ENCODE data around the gene ANKRD34A.

DNA sequence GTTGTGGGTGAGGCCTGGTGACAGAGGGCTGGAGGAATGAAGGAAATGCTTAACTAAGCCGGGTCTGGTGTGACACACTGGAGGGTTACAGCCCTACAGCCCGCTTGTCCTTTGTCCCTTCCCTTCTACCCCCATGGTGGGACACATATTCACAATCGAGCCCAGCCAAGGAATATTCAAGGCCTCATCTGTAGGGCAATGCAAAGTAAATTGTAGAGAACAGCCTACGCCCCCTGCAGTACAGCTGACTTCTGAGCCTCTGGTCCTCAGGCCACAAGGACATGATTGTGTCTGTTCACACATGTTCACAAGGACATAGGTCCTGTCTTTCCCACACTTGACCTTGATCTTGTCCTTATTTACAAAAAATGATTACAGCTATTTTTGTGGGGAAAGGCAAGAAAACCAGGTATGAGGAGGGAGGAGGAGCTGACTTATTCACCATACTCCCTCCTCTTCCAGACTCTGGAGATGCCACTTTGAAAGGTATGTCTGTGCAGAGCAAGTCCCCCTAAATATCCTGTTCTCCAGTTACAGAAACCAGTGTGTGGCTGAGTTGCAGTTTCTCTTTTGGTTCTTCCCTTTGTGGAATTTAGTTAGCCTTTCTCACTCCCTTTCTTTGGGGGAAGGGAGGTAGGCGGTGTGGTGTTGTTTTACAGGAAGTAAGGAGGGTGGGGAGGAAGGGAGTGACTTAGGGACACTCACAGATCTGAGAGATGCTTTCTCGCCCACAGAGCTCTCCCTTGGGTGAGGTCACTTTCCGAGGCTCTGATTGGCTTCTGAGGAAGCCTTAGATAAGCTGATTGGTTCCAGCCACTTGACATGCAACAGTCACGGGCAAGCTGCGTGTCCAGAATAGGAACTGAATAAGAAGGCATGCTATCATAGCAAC, 14.7 kb upstream of the ANKRD34A start:
- TF ChIP-seq, protein P1, sequence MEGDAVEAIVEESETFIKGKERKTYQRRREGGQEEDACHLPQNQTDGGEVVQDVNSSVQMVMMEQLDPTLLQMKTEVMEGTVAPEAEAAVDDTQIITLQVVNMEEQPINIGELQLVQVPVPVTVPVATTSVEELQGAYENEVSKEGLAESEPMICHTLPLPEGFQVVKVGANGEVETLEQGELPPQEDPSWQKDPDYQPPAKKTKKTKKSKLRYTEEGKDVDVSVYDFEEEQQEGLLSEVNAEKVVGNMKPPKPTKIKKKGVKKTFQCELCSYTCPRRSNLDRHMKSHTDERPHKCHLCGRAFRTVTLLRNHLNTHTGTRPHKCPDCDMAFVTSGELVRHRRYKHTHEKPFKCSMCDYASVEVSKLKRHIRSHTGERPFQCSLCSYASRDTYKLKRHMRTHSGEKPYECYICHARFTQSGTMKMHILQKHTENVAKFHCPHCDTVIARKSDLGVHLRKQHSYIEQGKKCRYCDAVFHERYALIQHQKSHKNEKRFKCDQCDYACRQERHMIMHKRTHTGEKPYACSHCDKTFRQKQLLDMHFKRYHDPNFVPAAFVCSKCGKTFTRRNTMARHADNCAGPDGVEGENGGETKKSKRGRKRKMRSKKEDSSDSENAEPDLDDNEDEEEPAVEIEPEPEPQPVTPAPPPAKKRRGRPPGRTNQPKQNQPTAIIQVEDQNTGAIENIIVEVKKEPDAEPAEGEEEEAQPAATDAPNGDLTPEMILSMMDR (conservative IDR thresholded peaks at IDR 0.05) = no peak; the same call in 1 of the 2 replicates
- TF ChIP-seq EZH2 (IDR thresholded peaks at IDR 0.05; ENCODE audit: low read depth) = no peak

Data from PC-9 (cell line).